Erythroblast (primary cell): Measurements from ENCODE around the gene CRISP2.

ENCODE experiments used
- DNase-seq, 2 experiments: peaks; one replicate each; lab custom pipeline; 2025; lab: John Stamatoyannopoulos, UW
- GATA1 ChIP-seq: IDR thresholded peaks from 2 replicates; pipeline ENCODE4 v1.6.1; 2011; ENCODE audit warnings: low read depth, mild to moderate bottlenecking, control low read depth, low read length, moderate library complexity
- POLR2A ChIP-seq: IDR thresholded peaks from 2 replicates; pipeline ENCODE4 v1.6.1; 2011; ENCODE audit warnings: mild to moderate bottlenecking, low read length

CRISP2 gene

DNA sequence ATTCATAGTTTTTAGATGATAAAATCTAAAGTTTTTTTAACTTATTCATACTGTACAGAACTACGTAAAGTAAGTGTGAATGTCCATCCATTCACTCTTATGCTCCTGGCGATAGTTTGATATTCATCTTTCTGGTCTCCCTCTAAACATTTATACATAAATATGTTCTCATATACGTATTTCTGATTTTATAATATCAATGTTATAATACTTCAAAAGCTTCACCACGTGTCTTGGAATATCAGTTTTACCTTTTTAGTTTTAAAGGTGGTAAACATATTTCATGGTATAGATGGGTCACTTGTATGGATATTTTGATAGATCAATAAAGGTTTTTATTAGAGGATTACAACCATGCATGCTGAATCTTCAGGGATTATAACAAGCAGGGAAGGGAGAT lies 66.4 kb downstream of the CRISP2 start:
- peak; percentile 53 to 75 for DNase-seq
- TF ChIP-seq POLR2A (no peak), GATA1 (no peak)

- TF ChIP-seq POLR2A: peak; percentile 76
- TF ChIP-seq GATA1: peak; percentile 71
- DNase-seq: peak; percentile 93 to 98
Measured at GRCh38 chr6:49646130-49646824, 67.1 kb downstream of the CRISP2 start.

- TF ChIP-seq POLR2A: no peak
- TF ChIP-seq GATA1: no peak
- DNase-seq: no peak
Measured at GRCh38 chr6:49645139-49645538, 68.2 kb downstream of the CRISP2 start.
